ENCODE data around the gene CD9.
A peak's percentile ranks its signal among the peaks of the same experiment; 100 is the strongest.

Gene CD9

DNA sequence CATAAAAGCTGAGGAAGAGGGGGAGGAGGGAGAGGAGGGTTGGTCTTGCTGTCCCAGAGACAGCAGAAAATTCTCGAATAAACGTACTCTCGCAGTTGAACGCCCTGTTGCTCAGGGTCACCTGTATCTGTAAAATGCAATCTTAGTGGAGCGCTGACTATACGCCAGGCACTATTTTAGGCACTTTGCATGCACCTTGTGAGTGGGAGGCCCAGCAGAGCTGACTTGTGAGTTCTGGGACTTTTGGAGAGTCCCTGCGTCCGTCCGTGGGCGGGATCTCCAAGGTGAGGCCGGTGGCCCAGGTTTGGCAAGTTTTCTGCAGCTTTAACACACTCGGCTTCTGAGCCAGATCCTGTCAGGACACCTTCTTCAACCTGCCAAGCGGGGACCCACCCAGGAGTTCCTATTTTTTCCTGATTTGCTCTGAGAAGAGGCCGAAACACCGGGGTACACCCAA lies 77.8 kb downstream of the CD9 start:
- DNase-seq = no peak

DNA sequence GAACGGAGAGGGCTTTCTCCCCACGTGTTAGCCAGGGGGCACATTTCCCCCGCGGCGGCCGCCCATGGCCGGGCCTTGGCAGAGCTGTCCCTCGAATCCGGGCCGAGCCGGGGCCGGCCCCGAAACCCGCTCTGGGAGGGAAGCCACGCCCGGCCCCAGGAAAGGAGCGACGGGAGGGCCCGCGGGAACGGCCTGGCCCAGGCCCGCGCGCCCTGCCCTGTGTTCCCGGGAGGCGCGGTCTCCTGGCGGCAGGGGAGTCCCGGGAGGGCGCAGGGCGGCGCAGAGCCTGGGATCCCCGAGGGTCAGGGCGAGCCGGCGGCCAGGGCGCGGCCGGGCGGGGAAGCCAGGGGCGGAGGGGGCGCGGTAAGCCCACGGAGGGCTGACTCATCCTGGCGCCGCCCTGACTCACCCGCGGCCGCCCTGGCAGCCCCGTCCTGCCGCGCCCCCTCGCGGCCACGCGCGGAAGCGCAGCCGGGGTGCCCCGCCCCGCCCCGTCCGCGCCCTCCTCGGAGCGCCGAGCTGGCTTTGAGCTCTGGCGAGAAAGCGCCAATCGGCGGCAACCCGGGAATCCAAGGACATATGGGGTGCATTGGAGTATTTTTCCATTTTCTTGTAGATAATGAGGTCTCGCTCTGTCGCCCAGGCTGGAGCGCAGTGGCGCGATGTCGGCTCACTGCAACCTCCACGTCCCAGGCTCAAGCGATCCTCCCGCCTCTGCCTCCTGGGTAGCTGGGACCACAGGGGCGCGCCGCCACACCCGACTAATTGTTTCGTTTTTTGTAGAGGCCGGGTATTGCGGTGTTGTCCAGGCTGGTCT lies 78.4 kb downstream of the CD9 start:
- peak; percentile 76 for DNase-seq

DNA sequence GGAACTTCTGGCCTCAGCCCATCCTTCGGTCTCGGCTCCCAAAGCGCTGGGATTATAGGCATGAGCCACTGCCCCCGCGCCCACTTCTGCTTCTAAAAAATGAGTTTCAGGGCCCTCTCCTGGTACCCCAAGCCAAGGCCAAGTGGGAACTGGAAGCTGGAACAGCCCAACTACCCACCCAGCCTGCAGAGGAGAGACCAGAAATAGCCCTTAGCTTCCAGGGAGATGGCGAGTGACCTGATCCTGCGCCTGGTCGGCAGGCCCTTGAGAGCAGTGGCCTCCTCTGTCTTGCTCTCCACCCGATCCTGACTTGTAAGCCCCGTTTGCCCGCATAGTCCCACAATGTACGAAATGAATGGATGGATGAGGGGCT lies 79.0 kb downstream of the CD9 start:
- DNase-seq = no peak

DNA sequence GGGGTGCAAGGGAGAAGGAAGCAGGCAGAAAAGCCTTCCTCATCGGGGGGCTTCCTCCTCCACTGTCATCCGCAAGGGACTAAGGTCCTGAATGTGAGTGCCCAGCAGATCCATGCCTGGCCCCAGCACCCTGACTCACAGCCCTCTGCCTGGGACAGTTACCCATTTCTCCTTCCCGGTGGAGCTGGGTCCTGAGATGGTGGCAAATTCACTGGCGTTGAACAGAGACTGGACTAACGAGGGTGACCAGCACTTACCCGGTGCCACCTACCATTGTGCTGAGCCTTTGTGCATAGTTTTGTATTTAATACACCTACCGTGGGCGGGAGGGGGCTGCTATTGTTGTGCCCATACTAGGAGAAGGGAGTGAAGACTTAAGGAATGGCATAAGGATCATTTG lies 79.4 kb downstream of the CD9 start:
- DNase-seq = no peak

DNA sequence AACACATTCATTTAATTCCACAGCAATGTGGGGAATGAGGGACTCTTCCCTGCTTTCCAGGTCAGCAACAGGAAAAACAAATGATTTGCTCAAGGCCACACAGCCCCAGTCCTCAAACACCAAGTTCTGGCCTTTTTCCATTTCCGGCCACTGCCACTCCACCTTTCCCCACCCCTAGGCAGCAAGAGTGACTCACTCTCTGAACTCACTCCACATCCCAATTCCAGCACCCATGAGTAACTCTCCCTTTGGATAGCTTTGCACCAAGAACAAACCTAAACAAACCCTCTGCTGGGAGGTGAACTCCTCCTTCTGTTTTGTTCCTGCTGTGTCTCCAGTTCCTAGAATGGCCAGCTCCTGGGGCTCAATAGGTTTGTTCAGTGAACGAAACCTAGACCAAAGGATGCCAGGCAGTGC lies 79.9 kb downstream of the CD9 start:
- DNase-seq = no peak

DNA sequence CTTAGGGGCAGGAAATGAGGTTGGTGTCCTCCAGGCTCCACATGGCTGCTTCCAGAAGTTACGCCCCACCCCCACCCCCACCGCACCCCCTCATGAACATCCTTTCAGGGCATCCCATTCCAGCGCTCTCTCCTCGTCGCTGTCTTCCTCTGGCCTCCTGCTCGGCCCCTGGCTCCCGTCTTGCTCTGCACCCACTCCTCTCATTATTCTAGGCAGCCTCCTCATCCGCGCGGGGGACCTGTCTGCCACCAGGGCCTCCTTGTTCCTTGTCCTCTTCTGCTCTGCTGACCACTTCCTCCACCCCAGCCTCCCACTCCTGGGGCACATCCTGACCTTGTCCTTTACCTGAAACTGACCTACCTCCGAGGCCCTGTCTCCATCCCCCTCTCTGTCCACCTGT lies 80.5 kb downstream of the CD9 start:
- no peak for DNase-seq

DNA sequence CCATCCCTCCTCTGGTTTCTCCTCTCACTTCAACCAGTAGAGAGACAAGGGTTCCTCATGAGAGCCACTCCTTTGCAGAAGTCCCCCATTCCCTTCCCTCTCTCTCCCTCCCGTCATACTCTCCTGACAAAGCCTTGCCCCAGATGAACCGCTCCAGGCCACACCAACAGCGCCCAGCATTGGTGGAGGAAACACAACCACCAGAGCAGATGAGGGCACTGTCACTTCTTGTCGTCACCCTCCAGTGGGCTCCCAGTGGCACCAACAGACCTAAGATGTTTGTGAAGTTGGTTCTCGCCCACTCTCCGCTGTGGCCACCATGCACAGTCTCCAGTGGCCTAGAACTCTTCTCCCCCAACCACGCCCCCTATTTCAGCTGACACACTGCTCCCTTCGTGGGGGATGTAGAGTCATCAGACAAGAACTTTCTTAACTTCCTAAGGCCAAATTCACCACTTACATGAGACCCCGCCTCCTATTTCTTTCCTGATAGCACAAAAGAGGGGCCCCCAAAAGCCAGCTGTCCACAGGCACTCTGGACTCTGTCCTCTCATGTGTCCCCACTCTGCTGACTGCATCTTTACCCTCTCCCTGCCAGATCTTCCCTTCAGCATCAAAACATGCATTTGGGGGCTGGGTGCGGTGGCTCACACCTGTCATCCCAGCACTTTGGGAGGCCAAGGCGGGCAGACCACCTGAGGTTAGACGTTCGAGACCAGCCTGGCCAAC lies 81.0 kb downstream of the CD9 start:
- no peak for DNase-seq

DNA sequence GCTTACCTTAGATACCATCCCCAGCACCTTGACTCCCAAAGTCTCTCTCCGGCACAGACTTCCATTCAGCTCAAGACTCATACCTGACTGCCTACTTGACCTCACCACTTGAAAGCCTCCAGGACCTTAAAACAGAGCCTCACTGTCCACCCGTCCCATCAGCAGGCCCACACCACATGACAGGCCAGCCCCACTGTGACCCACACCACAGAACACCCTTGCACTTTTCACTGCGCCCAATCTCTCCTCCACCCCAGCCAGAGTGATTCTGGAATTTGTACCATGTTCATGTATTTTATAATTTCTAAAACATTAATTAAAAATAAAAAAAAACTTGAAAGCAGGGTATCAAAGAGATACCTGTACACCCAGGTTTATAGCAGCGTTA lies 82.2 kb downstream of the CD9 start:
- no peak for DNase-seq

DNA sequence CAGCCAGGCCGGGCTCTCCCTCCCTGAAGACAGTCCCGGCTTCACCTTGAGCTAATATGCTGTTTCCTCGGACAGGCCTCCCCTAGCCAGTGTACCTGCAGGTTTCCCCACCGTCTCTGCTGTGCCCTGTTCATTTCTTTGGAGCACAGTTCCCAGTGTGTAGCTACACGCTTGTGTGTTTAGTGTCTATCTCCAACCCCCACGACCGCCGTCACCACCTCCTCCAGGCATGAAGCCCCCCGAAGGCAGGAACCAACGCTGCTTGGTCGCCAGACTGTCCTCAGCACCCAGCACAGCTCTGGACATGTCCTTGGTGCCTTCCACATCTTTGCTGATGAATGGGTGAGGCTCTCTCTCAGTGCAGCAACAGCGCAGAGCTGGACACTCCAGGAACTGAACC lies 84.1 kb downstream of the CD9 start:
- no peak for DNase-seq

DNA sequence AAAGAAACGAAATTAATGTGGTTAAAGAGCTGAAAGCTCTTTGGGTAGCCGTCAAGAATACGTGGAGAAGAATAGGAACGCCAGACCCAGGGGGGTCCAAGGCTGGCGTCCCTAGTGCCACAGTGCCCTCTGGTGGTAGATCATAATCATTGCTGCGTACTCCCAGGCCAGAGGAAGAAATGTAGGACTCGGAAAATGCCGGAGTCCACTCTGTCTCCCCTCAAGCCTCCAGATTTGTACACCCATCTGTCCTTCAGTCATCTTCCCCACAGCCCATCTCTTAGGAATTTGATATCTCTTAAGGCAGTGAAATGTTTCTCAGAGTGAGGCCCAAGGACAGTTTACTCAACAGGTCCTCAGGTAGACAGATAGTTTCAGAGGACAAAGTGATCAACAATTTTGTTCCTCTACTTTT lies 84.9 kb downstream of the CD9 start:
- peak; percentile 83 for DNase-seq

DNA sequence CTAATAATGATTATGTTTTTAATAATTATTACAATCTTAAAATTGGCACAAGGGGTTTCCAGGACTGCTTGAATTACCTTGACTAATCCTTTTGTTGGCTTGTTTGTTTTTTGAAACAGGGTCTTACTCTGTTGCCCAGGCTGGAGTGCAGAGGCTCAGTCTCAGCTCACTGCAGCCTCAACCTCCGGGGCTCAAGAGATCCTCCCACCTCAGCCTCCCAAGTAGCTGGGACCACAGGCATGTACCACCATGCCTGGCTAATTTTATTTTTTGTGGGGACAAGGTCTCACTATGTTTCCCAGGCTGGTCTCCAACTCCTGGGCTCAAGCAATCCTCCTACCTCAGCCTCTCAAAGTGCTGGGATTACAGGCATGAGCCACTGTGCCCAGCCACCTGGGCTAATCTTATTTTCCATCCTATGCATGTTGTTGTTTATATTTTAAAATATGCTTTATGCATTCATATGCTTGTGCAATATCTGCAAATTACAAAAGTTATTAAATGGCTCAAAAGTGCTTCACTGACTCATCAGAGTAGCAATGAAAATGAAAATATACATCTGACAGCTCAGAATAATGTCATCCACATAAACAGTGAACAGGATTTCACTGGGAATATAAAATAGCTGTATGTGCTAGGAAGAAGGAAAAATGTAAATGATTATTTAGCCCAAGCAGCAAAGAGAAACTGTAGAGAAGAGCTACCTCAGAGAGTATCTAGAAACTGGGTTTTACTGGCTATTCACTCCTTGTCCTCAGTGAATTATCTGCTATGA lies 85.5 kb downstream of the CD9 start:
- no peak for DNase-seq

Data from NCI-H1694 treated with DMSO at 0.1 percent for 48 hours (cell line).